GM12801 (cell line): ENCODE results near the gene CD3D.

Source experiments
- TF ChIP-seq, protein P1 (sequence below): IDR thresholded peaks from one replicate; pipeline ENCODE4 v1.5.1; 2011; ENCODE audit warnings: control low read depth; ENCODE audit not compliant: insufficient read length; ENCODE audit errors: extremely low read depth

CD3D gene

GRCh38 chr11:118338637-118339061 is 3.9 kb downstream of the CD3D start:
- TF ChIP-seq, protein P1, sequence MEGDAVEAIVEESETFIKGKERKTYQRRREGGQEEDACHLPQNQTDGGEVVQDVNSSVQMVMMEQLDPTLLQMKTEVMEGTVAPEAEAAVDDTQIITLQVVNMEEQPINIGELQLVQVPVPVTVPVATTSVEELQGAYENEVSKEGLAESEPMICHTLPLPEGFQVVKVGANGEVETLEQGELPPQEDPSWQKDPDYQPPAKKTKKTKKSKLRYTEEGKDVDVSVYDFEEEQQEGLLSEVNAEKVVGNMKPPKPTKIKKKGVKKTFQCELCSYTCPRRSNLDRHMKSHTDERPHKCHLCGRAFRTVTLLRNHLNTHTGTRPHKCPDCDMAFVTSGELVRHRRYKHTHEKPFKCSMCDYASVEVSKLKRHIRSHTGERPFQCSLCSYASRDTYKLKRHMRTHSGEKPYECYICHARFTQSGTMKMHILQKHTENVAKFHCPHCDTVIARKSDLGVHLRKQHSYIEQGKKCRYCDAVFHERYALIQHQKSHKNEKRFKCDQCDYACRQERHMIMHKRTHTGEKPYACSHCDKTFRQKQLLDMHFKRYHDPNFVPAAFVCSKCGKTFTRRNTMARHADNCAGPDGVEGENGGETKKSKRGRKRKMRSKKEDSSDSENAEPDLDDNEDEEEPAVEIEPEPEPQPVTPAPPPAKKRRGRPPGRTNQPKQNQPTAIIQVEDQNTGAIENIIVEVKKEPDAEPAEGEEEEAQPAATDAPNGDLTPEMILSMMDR: no peak

GRCh38 chr11:118334745-118335144 is 7.8 kb downstream of the CD3D start:
- TF ChIP-seq, protein P1: no peak

- TF ChIP-seq, protein P1: no peak
Measured at GRCh38 chr11:118328745-118329144, 13.8 kb downstream of the CD3D start.

GRCh38 chr11:118325283-118325682 is 17.2 kb downstream of the CD3D start:
- TF ChIP-seq, protein P1: no peak

DNA sequence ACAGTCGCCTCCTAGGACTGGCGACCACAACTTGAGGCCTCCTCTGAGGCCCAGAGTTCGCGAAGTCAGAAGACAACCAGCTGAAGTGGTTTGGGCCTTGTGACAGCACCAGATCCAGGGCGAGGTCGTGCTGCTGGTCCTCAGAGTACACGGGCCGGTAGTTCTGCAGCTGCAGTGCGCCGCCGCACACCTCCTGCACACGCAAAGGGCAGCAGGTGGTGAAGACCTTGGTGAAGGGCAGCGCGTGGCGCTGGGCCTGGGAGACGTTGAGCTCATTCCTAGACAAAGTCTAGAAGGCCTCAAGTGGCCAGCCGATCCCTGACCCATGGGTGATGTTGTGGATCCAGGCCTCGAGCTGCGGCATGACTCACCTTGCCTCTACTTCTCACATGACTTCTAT is 19.8 kb downstream of the CD3D start:
- TF ChIP-seq, protein P1: no peak

- TF ChIP-seq, protein P1: no peak
Measured at GRCh38 chr11:118321386-118322082, 21.0 kb downstream of the CD3D start.

DNA sequence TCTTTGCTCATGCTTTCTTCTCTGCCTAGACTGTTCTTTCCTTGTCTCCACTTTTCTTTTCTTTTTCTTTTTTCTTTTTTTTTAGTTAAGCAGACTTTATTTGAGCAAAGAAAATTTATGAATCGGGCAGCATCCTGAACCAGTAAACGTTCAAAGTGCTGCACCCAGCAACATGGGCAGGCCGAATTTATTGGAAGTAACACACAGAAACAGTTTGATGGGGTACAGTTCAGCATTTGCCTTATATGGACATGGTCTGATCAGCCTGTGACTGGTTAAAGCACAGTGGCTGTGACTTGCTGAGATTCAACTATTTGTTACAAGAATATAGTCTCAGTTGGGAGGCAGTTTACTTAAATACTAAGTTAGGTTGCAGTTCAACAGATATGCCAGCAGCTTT is 22.0 kb downstream of the CD3D start:
- TF ChIP-seq, protein P1: no peak
